Esophagus squamous epithelium (tissue), 5 donors: ENCODE results near the gene RPH3AL. TPM values are rescaled to one million over a fixed set of nuclear protein-coding genes. Genes with fewer than 3 reads are reported as not detected.

Experiments
- DNase-seq: peaks from one replicate; lab custom pipeline; 2025; lab: John Stamatoyannopoulos, UW
- H3K27ac ChIP-seq, 4 donors: fragments of 200-600 bp; sonication (generic); one replicate each; pipeline ENCODE4 v1.5.1; 2016 to 2019; ENCODE audit warnings: mild to moderate bottlenecking in 1 of 4
- H3K27me3 ChIP-seq, 4 donors: fragments of 200-600 bp; sonication (generic); 1 replicate in 3 of 4; 2 replicates in 1 of 4; pipeline versions ENCODE4 v1.5.1 to v1.6.0; 2017 to 2021; ENCODE audit warnings: antibody characterized with exemption in 1 of 4
- H3K36me3 ChIP-seq, 3 donors: fragments of 200-600 bp; sonication (generic); one replicate each; pipeline ENCODE4 v1.5.1; 2016 to 2019
- H3K4me1 ChIP-seq, 3 donors: fragments of 200-600 bp; sonication (generic); one replicate each; pipeline ENCODE4 v1.5.1; 2017 to 2019
- H3K4me3 ChIP-seq, 4 donors: fragments of 200-600 bp; sonication (generic); 1 replicate in 3 of 4; 2 replicates in 1 of 4; pipeline ENCODE4 v1.5.1; 2016 to 2019; ENCODE audit warnings: mild to moderate bottlenecking in 2 of 4, moderate library complexity in 1 of 4
- H3K9me3 ChIP-seq, 3 donors: fragments of 200-600 bp; sonication (generic); one replicate each; pipeline ENCODE4 v1.5.1; 2016 to 2019
- POLR2A ChIP-seq, 4 donors: fragments of 450-650 bp; IDR thresholded peaks; one replicate each; pipeline ENCODE4 v1.6.1; 2017; ENCODE audit warnings: antibody characterized with exemption in 4 of 4, mild to moderate bottlenecking in 4 of 4, moderate library complexity in 3 of 4
- WGBS, 2 donors: methylation state at CpG; one replicate each; pipeline ENCODE4 v1.1.5; 2018; 5-methylcytosine and 5-hydroxymethylcytosine counted together
- intact Hi-C: fragments of 100-400 bp; cut with DNase I; formaldehyde crosslinking; loops from one replicate; pipeline ENCODE4 v1.15.0; 2022
- total RNA-seq, 4 donors: library from RNA; depleted of rRNA; stranded (reverse); fragments of >200 nt; gene quantifications; one replicate each; pipeline ENCODE4 v1.1.0, GENCODE V29; 2016
- TF ChIP-seq, protein P1 (sequence below), 6 experiments: fragments of 450-650 bp in 4 of 6; fragments of 200-600 bp in 2 of 6; sonication (generic) in 2 of 6; IDR thresholded peaks; one replicate each; pipeline ENCODE4 v1.5.1; 2016 to 2019; ENCODE audit warnings: antibody characterized with exemption in 6 of 6, mild to moderate bottlenecking in 4 of 6, moderate library complexity in 4 of 6
- donor health status: DM: yes; HTN: yes; CAD: no.

Gene RPH3AL
- total RNA-seq, 4 donors from 2014 or later: 5.2 to 18.3 (median 7.5) TPM

DNA sequence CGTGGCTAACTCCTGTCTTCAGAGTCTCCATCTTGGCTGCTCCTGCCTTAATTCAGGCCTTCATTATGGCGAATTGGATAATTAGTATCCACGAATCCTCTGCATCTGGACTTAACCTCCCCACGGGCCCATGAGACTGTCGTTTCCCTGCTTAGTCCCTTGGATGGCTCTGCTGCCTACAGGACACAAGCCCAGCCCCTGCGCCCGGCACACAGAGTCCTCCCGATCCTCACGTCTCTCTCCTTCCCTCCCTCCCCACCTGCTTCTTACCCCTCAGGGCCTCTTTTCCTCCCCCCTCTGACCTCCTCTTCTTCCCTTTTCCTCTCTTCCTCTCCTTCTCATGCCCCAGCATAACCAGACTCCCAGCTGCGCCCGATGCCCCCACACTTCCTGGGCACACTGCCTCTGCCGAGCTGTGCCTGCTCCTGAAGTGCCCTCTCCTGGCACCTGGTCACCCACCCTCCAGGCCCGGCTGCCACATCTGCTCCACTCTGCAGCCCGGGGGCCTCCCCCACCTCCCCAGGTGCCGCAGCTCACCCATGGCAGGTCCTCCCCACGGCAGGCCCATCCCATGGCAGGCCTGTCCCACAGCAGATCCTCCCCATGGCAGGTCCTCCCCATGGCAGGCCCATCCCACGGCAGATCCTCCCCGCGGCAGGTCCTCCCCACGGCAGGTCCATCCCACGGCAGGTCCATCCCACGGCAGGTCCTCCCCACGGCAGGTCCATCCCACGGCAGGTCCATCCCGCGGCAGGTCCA is 45.9 kb downstream of the RPH3AL start:
- Histone ChIP-seq H3K4me3 (no peak overlapping the region), H3K36me3 (no peaks in the 10 kb centered on the region), H3K9me3 (no peaks in the 10 kb centered on the region), H3K4me1 (peaks cover 0 to 37% (median 22%) of the 10 kb centered on the region in 3 donors), H3K27ac (no peak overlapping the region), H3K27me3 (no peaks in the 10 kb centered on the region)
- 84 to 90% methylated on average over 12 to 16 of the region's 26 CpGs for WGBS, 2 donors
- DNase-seq: no peak
- intact Hi-C loops: no loop called here
- TF ChIP-seq, protein P1, sequence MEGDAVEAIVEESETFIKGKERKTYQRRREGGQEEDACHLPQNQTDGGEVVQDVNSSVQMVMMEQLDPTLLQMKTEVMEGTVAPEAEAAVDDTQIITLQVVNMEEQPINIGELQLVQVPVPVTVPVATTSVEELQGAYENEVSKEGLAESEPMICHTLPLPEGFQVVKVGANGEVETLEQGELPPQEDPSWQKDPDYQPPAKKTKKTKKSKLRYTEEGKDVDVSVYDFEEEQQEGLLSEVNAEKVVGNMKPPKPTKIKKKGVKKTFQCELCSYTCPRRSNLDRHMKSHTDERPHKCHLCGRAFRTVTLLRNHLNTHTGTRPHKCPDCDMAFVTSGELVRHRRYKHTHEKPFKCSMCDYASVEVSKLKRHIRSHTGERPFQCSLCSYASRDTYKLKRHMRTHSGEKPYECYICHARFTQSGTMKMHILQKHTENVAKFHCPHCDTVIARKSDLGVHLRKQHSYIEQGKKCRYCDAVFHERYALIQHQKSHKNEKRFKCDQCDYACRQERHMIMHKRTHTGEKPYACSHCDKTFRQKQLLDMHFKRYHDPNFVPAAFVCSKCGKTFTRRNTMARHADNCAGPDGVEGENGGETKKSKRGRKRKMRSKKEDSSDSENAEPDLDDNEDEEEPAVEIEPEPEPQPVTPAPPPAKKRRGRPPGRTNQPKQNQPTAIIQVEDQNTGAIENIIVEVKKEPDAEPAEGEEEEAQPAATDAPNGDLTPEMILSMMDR (IDR thresholded peaks at IDR 0.05): no peak

DNA sequence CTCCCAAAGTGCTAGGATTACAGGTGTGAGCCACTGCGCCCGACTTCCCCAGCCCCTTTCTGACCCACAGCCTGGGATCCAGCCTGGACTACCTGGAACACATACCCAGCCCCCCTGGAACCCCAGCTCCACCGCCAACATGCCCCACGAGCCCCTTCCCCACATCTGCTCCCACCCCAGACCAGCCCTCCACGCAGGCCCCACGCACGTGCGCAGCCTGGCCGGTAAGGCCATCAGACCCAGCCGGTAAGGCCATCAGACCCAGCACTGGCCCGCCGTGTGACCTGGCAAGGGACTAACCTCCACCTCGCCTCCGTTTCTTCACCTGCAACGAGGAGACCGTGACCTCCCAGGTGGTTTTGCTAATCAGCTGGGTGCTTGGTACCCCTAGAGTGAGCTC is 46.5 kb downstream of the RPH3AL start:
- Histone ChIP-seq H3K36me3 (no peaks in the 10 kb centered on the region), H3K9me3 (no peaks in the 10 kb centered on the region), H3K4me3 (no peak overlapping the region), H3K27me3 (no peaks in the 10 kb centered on the region), H3K27ac (no peak overlapping the region), H3K4me1 (peaks cover 0 to 43% (median 24%) of the 10 kb centered on the region in 3 donors)
- 91 to 100% methylated on average over 3 to 4 of the region's 16 CpGs for WGBS, 2 donors
- intact Hi-C loops: no loop called here
- DNase-seq: no peak
- TF ChIP-seq, protein P1 (IDR thresholded peaks at IDR 0.05): no peak
- no peak for TF ChIP-seq POLR2A (IDR thresholded peaks at IDR 0.05)

DNA sequence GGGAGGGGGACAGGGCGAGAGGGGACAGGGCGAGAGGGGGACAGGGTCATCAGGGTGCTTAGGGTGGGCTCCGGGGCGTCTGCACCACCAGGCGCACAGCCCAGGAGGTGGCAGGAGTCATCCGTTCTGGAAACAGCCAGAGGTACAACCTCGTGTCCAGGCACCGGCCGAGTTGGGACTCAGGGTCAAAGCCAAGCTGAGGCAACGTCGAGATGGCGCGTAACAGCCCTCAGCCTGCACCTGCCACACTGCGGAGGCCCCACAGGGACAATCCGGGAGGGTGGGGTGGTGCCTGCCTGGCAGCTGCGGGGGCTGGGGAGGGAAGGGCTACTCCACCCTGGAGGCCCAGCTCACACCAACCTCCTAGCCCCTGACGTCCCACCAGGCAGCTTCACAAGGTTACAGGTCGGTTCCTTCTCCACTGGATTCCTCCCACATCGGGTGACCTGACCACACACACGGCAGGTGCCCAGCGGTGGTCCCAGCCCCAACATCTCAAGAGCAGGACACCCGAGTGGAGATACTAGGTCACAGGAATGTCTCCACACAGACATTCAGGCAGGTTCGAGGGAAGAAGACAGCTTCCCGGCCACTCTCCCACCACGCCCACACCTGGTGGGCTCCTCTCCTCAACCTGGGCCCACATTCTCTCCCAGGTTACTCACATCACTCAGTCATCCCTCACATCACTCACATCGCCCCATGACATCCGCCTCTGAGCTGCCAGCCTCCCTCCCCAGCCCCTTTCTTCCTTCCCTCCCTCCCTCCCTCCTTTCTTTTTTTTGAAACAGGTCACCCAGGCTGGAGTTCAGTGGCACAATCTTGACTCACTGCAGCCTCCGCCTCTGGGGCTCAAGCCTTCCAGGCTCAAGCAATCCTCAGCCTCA is 47.3 kb downstream of the RPH3AL start:
- DNase-seq: no peak
- intact Hi-C loops: no loop called here
- 68 to 87% methylated on average over 10 to 23 of the region's 28 CpGs for WGBS, 2 donors

DNA sequence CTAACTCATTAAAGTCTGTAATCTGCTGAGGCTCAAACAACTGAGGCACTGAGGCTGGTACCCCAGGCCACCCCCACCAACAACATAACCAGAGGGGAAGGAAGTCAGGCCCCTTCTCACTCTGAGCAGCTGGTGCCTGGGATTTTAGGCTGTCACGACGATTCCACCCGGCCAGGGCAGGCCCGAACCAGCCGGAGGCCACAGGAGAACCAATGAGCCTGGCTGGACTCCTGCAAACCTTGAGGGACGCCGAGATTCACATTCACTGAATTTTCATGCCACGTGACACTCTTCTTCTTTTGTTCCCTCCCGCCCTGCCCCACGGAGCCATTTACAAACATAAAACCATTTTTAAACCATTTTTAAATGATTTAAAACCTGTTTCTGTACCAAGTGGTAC is 48.1 kb downstream of the RPH3AL start:
- Histone ChIP-seq H3K36me3 (peaks cover 0 to 2% (median 0%) of the 10 kb centered on the region in 3 donors), H3K27me3 (no peaks in the 10 kb centered on the region), H3K4me3 (peak overlapping the region in 1 of 4 donors; percentile 21), H3K4me1 (peaks cover 0 to 53% (median 30%) of the 10 kb centered on the region in 3 donors), H3K9me3 (no peaks in the 10 kb centered on the region), H3K27ac (no peak overlapping the region)
- DNase-seq: no peak
- intact Hi-C loops: no loop called here
- 25 to 35% methylated on average over 9 to 10 of the region's 10 CpGs for WGBS, 2 donors
- TF ChIP-seq POLR2A (IDR thresholded peaks at IDR 0.05): no peak
- TF ChIP-seq, protein P1 (IDR thresholded peaks at IDR 0.05): no peak

More for the DNA sequence above, 47.3 kb downstream of the RPH3AL start:
- Histone ChIP-seq H3K27ac (no peak overlapping the region), H3K4me1 (peaks cover 0 to 50% (median 27%) of the 10 kb centered on the region in 3 donors), H3K36me3 (no peaks in the 10 kb centered on the region), H3K27me3 (no peaks in the 10 kb centered on the region), H3K9me3 (no peaks in the 10 kb centered on the region), H3K4me3 (no peak overlapping the region)
- TF ChIP-seq POLR2A (IDR thresholded peaks at IDR 0.05): no peak
- TF ChIP-seq, protein P1 (IDR thresholded peaks at IDR 0.05): no peak

DNA sequence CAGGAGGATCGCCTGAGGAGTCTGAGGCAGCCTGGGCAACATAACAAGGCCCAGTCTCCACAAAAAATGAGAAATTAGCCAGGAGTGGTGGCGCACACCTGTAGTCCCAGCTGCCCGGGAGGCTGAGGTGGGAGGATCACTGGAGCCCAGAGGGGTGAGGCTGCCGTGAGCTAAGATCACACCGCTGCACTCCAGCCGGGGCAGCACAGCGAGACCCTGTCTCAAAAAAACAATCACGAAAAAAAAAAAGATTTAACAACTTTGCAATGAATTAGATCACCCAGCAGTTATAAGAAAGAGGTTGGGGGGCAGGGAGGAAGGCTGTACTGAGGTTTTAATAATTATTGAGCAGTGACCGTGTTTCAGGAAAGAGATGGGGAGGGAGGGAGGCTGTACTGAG is 49.4 kb downstream of the RPH3AL start:
- intact Hi-C loops: no loop called here
- no peak for DNase-seq
- 83 to 87% methylated on average over 9 of the region's 9 CpGs for WGBS, 2 donors
- no peaks in the 10 kb centered on the region for H3K9me3 ChIP-seq
- H3K36me3 ChIP-seq: peaks cover 0 to 6% (median 0%) of the 10 kb centered on the region in 3 donors
- no peaks in the 10 kb centered on the region for H3K27me3 ChIP-seq
- H3K4me3 ChIP-seq: no peak overlapping the region
- TF ChIP-seq, protein P1 (IDR thresholded peaks at IDR 0.05): no peak
- no peak for TF ChIP-seq POLR2A (IDR thresholded peaks at IDR 0.05)
- no peak overlapping the region for H3K27ac ChIP-seq
- peaks cover 0 to 50% (median 26%) of the 10 kb centered on the region in 3 donors for H3K4me1 ChIP-seq
